Smooth muscle cell (in vitro differentiated cells): ENCODE measurements around the gene SLX4IP. TPM values are rescaled to one million over a fixed set of nuclear protein-coding genes. Genes with fewer than 3 reads are reported as not detected.

Source experiments
- DNase-seq: peaks from one replicate; lab custom pipeline; 2025; ENCODE audit not compliant: unreplicated experiment; lab: John Stamatoyannopoulos, UW
- H2AFZ ChIP-seq: fragments of 200-600 bp; sonication (generic); 2 replicates; pipeline ENCODE4 v1.6.0; 2016; ENCODE audit warnings: antibody characterized with exemption, low read depth, mild to moderate bottlenecking
- H3F3A ChIP-seq: fragments of 200-600 bp; sonication (generic); 2 replicates; pipeline ENCODE4 v1.6.0; 2017; ENCODE audit warnings: antibody characterized with exemption, low read depth
- H3K27ac ChIP-seq: fragments of 200-600 bp; sonication (generic); 2 replicates; pipeline ENCODE4 v1.5.1; 2016; ENCODE audit warnings: low read depth, mild to moderate bottlenecking
- H3K27me3 ChIP-seq: fragments of 200-600 bp; sonication (generic); 2 replicates; pipeline ENCODE4 v1.6.1; 2016; ENCODE audit warnings: low read depth, mild to moderate bottlenecking
- H3K36me3 ChIP-seq: fragments of 200-600 bp; sonication (generic); 2 replicates; pipeline ENCODE4 v1.5.1; 2016; ENCODE audit warnings: low read depth
- H3K4me1 ChIP-seq: fragments of 200-600 bp; sonication (generic); 2 replicates; pipeline ENCODE4 v1.5.1; 2016; ENCODE audit warnings: low read depth
- H3K4me2 ChIP-seq: fragments of 200-600 bp; sonication (generic); 2 replicates; pipeline ENCODE4 v1.6.0; 2016; ENCODE audit warnings: mild to moderate bottlenecking
- H3K4me3 ChIP-seq: fragments of 200-600 bp; sonication (generic); 2 replicates; pipeline ENCODE4 v1.5.1; 2016; ENCODE audit warnings: mild to moderate bottlenecking
- H3K79me2 ChIP-seq: fragments of 200-600 bp; sonication (generic); 2 replicates; pipeline ENCODE4 v1.6.0; 2016; ENCODE audit warnings: low read depth, mild to moderate bottlenecking
- H3K9ac ChIP-seq: fragments of 200-600 bp; sonication (generic); 2 replicates; pipeline ENCODE4 v1.6.0; 2016; ENCODE audit warnings: low read depth
- H3K9me3 ChIP-seq: fragments of 200-600 bp; sonication (generic); replicated peaks from 2 replicates; pipeline ENCODE4 v1.5.1; 2016; ENCODE audit warnings: low read depth
- H4K20me1 ChIP-seq: fragments of 200-600 bp; sonication (generic); 2 replicates; pipeline ENCODE4 v1.6.0; 2016; ENCODE audit warnings: low read depth
- CTCF ChIP-seq: fragments of 200-600 bp; sonication (generic); IDR thresholded peaks from 2 replicates; pipeline ENCODE4 v1.5.1; 2017; ENCODE audit warnings: borderline replicate concordance, mild to moderate bottlenecking, antibody characterized with exemption; ENCODE audit not compliant: insufficient read depth, poor library complexity, severe bottlenecking
- WGBS: methylation state at CpG from one replicate; pipeline ENCODE4 v1.1.7; 2016; ENCODE audit warnings: low lambda C conversion rate; 5-methylcytosine and 5-hydroxymethylcytosine counted together
- polyA plus RNA-seq: library from polyadenylated mRNA; unstranded; fragments of >200 nt; fragmentation: Nextera tagmentation; extraction: Ambion mirVana; gene quantifications from 2 replicates; pipeline ENCODE4 v1.2.1, GENCODE V29; 2016
- total RNA-seq: library from RNA; depleted of rRNA; stranded (reverse); fragments of >200 nt; gene quantifications from 2 replicates; pipeline ENCODE4 v1.2.3, GENCODE V29; 2014

Gene SLX4IP
- total and polyA plus RNA-seq, 2 experiments from 2014 or later: 1.2 to 6.2 TPM

GRCh38 chr20:10671919-10672623, 237.0 kb downstream of the SLX4IP start:
- H3K36me3 ChIP-seq: no peaks in the 10 kb centered on the region
- peaks cover 61% of the 10 kb centered on the region for H4K20me1 ChIP-seq
- peak overlapping the region; percentile 73 for H3K9ac ChIP-seq
- no peaks in the 10 kb centered on the region for H3K27me3 ChIP-seq
- H3K4me3 ChIP-seq: peak overlapping the region; percentile 80
- peaks cover 61% of the 10 kb centered on the region for H3K79me2 ChIP-seq
- under 1% methylated on average over 37 of the region's 42 CpGs for WGBS
- H2AFZ ChIP-seq: peak overlapping the region; percentile 4
- H3F3A ChIP-seq: no peaks in the 10 kb centered on the region
- H3K27ac ChIP-seq: peak overlapping the region; percentile 94
- H3K9me3 ChIP-seq: no peaks in the 10 kb centered on the region
- no peak for TF ChIP-seq CTCF
- H3K4me2 ChIP-seq: peak overlapping the region; percentile 95
- H3K4me1 ChIP-seq: peaks cover 45% of the 10 kb centered on the region
- DNase-seq: no peak

GRCh38 chr20:10672624-10673127, 237.6 kb downstream of the SLX4IP start:
- Histone ChIP-seq H3K27me3 (no peaks in the 10 kb centered on the region), H3F3A (no peaks in the 10 kb centered on the region), H3K36me3 (no peaks in the 10 kb centered on the region), H3K4me1 (peaks cover 39% of the 10 kb centered on the region), H4K20me1 (peaks cover 55% of the 10 kb centered on the region), H3K27ac (peak overlapping the region; percentile 94), H3K79me2 (peaks cover 55% of the 10 kb centered on the region), H3K4me2 (peak overlapping the region; percentile 95), H3K9ac (peak overlapping the region; percentile 73), H2AFZ (peak overlapping the region; percentile 25), H3K9me3 (no peaks in the 10 kb centered on the region), H3K4me3 (peak overlapping the region; percentile 80)
- peak; percentile 48 for DNase-seq
- TF ChIP-seq CTCF: no peak
- under 1% methylated on average over 47 of the region's 47 CpGs for WGBS

- peak overlapping the region; percentile 73 for H3K9ac ChIP-seq
- no peaks in the 10 kb centered on the region for H3K36me3 ChIP-seq
- peaks cover 49% of the 10 kb centered on the region for H3K79me2 ChIP-seq
- peak overlapping the region; percentile 94 for H2AFZ ChIP-seq
- H3F3A ChIP-seq: no peaks in the 10 kb centered on the region
- H3K4me1 ChIP-seq: peaks cover 34% of the 10 kb centered on the region
- H3K9me3 ChIP-seq: no peaks in the 10 kb centered on the region
- H3K27ac ChIP-seq: peak overlapping the region; percentile 94
- peak; percentile 37 for DNase-seq
- H4K20me1 ChIP-seq: peaks cover 49% of the 10 kb centered on the region
- no peak for TF ChIP-seq CTCF
- H3K4me3 ChIP-seq: peak overlapping the region; percentile 80
- WGBS: under 1% methylated on average over 50 of the region's 73 CpGs
- peak overlapping the region; percentile 95 for H3K4me2 ChIP-seq
- H3K27me3 ChIP-seq: no peaks in the 10 kb centered on the region
Measured at GRCh38 chr20:10673176-10673841, 238.2 kb downstream of the SLX4IP start.
